ENCODE results near the gene GMCL2. TPM values are rescaled to one million over a fixed set of nuclear protein-coding genes. Genes with fewer than 3 reads are reported as not detected.

Gene GMCL2
- total RNA-seq, 1 experiment from 2014 or later: not detected

- Histone ChIP-seq H3K79me2 (ENCODE audit: insufficient read depth, low read length) (no peaks in the 10 kb centered on the region), H3K4me2 (ENCODE audit: insufficient read depth, insufficient read length, low read length) (no peak overlapping the region), H3K4me1 (ENCODE audit: insufficient read depth, low read length) (peaks cover 4% of the 10 kb centered on the region; the same call in 1 of the 2 replicates), H2BK120ac (ENCODE audit: low read depth, low read length, poor library complexity, severe bottlenecking) (no peak overlapping the region), H3K23ac (ENCODE audit: insufficient read length, low read depth, low read length) (no peak overlapping the region), H3K79me1 (ENCODE audit: insufficient read depth, low read depth, low read length, poor library complexity, severe bottlenecking) (no peaks in the 10 kb centered on the region), H3K9ac (ENCODE audit: extremely low read depth, insufficient read length, low read length) (no peak overlapping the region), H3K18ac (ENCODE audit: insufficient read length, low read depth, low read length) (no peak overlapping the region), H4K91ac (ENCODE audit: insufficient read length, low read depth, low read length) (no peak overlapping the region), H2BK12ac (ENCODE audit: insufficient read length, low read depth, low read length) (peak overlapping the region; percentile 35), H4K20me1 (ENCODE audit: control insufficient read depth, insufficient read depth, insufficient read length) (peaks cover 3% of the 10 kb centered on the region), H3K27me3 (ENCODE audit: insufficient read depth, low read length) (no peaks in the 10 kb centered on the region), H4K5ac (ENCODE audit: insufficient read length, low read depth, low read length) (no peak overlapping the region), H3T11ph (ENCODE audit: low read length) (no peak overlapping the region), H2AK5ac (ENCODE audit: insufficient read length, low read length) (no peak overlapping the region), H3K56ac (ENCODE audit: insufficient read length, low read depth, low read length) (no peak overlapping the region), H2BK20ac (ENCODE audit: low read depth, low read length, poor library complexity, severe bottlenecking) (no peak overlapping the region), H3K9me3 (ENCODE audit: control insufficient read depth, low read depth, low read length) (no peaks in the 10 kb centered on the region), H4K8ac (replicated peaks; ENCODE audit: insufficient read length, low read depth, low read length) (no peak overlapping the region), H3K14ac (ENCODE audit: insufficient read depth, low read length) (no peak overlapping the region), H2BK5ac (ENCODE audit: insufficient read length, low read length) (no peak overlapping the region), H3K4ac (ENCODE audit: low read depth, low read length) (no peak overlapping the region), H2BK15ac (ENCODE audit: low read depth, low read length) (no peak overlapping the region), H3K23me2 (ENCODE audit: insufficient read length, low read depth, low read length, poor library complexity, severe bottlenecking) (no peaks in the 10 kb centered on the region), H3K27ac (ENCODE audit: insufficient read length, low read depth, low read length) (no peak overlapping the region), H2AFZ (ENCODE audit: low read length) (no peak overlapping the region)
- H3K4me3 Mint-ChIP-seq: no peak overlapping the region; a peak in 1 of 5 replicates
- H3K27me3 Mint-ChIP-seq (ENCODE audit: low read depth): no peaks in the 10 kb centered on the region
- no CpG with 5 or more reads among the region's 6 CpGs for WGBS (ENCODE audit: extremely low coverage, insufficient read length, low lambda C conversion rate)
- peaks cover 5 to 9% of the 10 kb centered on the region in 2 experiments for H3K9me3 Mint-ChIP-seq
- peak overlapping the region in 1 of 3 experiments; percentile 10; a peak in 1 of 7 replicates for H3K27ac Mint-ChIP-seq
- peaks cover 0 to 9% (median 6%) of the 10 kb centered on the region in 3 experiments; a peak in 4 of 7 replicates for H3K36me3 Mint-ChIP-seq (ENCODE audit: insufficient read depth in 1 of 3, low read depth in 3 of 3)
- no peak for DNase-seq
- peaks cover 24% of the 10 kb centered on the region in 2 experiments for H3K4me1 Mint-ChIP-seq
- TF ChIP-seq, protein P1, sequence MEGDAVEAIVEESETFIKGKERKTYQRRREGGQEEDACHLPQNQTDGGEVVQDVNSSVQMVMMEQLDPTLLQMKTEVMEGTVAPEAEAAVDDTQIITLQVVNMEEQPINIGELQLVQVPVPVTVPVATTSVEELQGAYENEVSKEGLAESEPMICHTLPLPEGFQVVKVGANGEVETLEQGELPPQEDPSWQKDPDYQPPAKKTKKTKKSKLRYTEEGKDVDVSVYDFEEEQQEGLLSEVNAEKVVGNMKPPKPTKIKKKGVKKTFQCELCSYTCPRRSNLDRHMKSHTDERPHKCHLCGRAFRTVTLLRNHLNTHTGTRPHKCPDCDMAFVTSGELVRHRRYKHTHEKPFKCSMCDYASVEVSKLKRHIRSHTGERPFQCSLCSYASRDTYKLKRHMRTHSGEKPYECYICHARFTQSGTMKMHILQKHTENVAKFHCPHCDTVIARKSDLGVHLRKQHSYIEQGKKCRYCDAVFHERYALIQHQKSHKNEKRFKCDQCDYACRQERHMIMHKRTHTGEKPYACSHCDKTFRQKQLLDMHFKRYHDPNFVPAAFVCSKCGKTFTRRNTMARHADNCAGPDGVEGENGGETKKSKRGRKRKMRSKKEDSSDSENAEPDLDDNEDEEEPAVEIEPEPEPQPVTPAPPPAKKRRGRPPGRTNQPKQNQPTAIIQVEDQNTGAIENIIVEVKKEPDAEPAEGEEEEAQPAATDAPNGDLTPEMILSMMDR (conservative IDR thresholded peaks at IDR 0.05): no peak
These were observed 10.4 kb downstream of the GMCL2 start for GRCh38 chr5:178176791-178177190.

Data from H9 (cell line).